Skeletal muscle satellite cell (primary cell): Measurements from ENCODE around the gene CHRNA9.

ENCODE experiments used
- H3K27me3 ChIP-seq: 2 replicates; pipeline ENCODE4 v1.7.0; 2013; ENCODE audit warnings: low read length; ENCODE audit not compliant: control insufficient read depth, insufficient read depth
- H3K36me3 ChIP-seq: 2 replicates; pipeline ENCODE4 v1.7.0; 2013; ENCODE audit warnings: mild to moderate bottlenecking, control low read depth, low read length; ENCODE audit not compliant: insufficient read depth
- H3K4me1 ChIP-seq: 2 replicates; pipeline ENCODE4 v1.7.0; 2013; ENCODE audit warnings: low read length; ENCODE audit not compliant: control insufficient read depth, insufficient read depth
- H3K4me2 ChIP-seq: 2 replicates; pipeline ENCODE4 v1.7.0; 2013; ENCODE audit warnings: mild to moderate bottlenecking, low read length
- H3K4me3 ChIP-seq: 2 replicates; pipeline ENCODE4 v1.7.0; 2013; ENCODE audit warnings: low read length
- H3K9ac ChIP-seq: 2 replicates; pipeline ENCODE4 v1.7.0; 2013; ENCODE audit warnings: mild to moderate bottlenecking, low read depth, low read length, moderate library complexity
- H3K9me3 ChIP-seq: replicated peaks from 2 replicates; pipeline ENCODE4 v1.7.0; 2013; ENCODE audit warnings: mild to moderate bottlenecking, control low read depth, low read length

Gene CHRNA9

GRCh38 chr4:40300371-40301162 lies 34.6 kb upstream of the CHRNA9 start:
- Histone ChIP-seq H3K9ac (no peak overlapping the region), H3K4me3 (no peak overlapping the region), H3K36me3 (no peaks in the 10 kb centered on the region), H3K27me3 (no peaks in the 10 kb centered on the region), H3K4me1 (peaks cover 13% of the 10 kb centered on the region), H3K4me2 (no peak overlapping the region), H3K9me3 (peaks cover 4% of the 10 kb centered on the region)

- Histone ChIP-seq H3K27me3 (no peaks in the 10 kb centered on the region), H3K4me3 (no peak overlapping the region), H3K4me1 (peaks cover 13% of the 10 kb centered on the region), H3K36me3 (no peaks in the 10 kb centered on the region), H3K9me3 (peaks cover 4% of the 10 kb centered on the region), H3K4me2 (no peak overlapping the region), H3K9ac (no peak overlapping the region)
These were observed 33.5 kb upstream of the CHRNA9 start for GRCh38 chr4:40301603-40302002.

GRCh38 chr4:40303751-40304150 lies 31.4 kb upstream of the CHRNA9 start:
- H3K9me3 ChIP-seq = peaks cover 4% of the 10 kb centered on the region
- H3K9ac ChIP-seq = no peak overlapping the region
- H3K4me2 ChIP-seq = no peak overlapping the region
- H3K27me3 ChIP-seq = no peaks in the 10 kb centered on the region
- H3K4me1 ChIP-seq = peaks cover 4% of the 10 kb centered on the region
- no peak overlapping the region for H3K4me3 ChIP-seq
- no peaks in the 10 kb centered on the region for H3K36me3 ChIP-seq

GRCh38 chr4:40305328-40306170 lies 29.6 kb upstream of the CHRNA9 start:
- Histone ChIP-seq H3K4me1 (no peaks in the 10 kb centered on the region), H3K27me3 (no peaks in the 10 kb centered on the region), H3K4me3 (no peak overlapping the region)

GRCh38 chr4:40306226-40306625 lies 28.9 kb upstream of the CHRNA9 start:
- Histone ChIP-seq H3K4me1 (no peaks in the 10 kb centered on the region), H3K4me2 (no peak overlapping the region), H3K9me3 (peaks cover 4% of the 10 kb centered on the region), H3K4me3 (no peak overlapping the region), H3K27me3 (no peaks in the 10 kb centered on the region), H3K9ac (no peak overlapping the region), H3K36me3 (no peaks in the 10 kb centered on the region)

More at GRCh38 chr4:40305328-40306170, 29.6 kb upstream of the CHRNA9 start:
- Histone ChIP-seq H3K9ac (no peak overlapping the region), H3K9me3 (peaks cover 4% of the 10 kb centered on the region), H3K4me2 (no peak overlapping the region), H3K36me3 (no peaks in the 10 kb centered on the region)

GRCh38 chr4:40306976-40307375 lies 28.2 kb upstream of the CHRNA9 start:
- Histone ChIP-seq H3K36me3 (no peaks in the 10 kb centered on the region), H3K4me3 (no peak overlapping the region), H3K9ac (no peak overlapping the region), H3K9me3 (peaks cover 4% of the 10 kb centered on the region), H3K27me3 (no peaks in the 10 kb centered on the region), H3K4me2 (no peak overlapping the region), H3K4me1 (no peaks in the 10 kb centered on the region)

GRCh38 chr4:40307627-40308497 lies 27.3 kb upstream of the CHRNA9 start:
- Histone ChIP-seq H3K9me3 (peaks cover 4% of the 10 kb centered on the region), H3K4me1 (no peaks in the 10 kb centered on the region), H3K4me3 (no peak overlapping the region), H3K9ac (no peak overlapping the region), H3K36me3 (no peaks in the 10 kb centered on the region), H3K27me3 (no peaks in the 10 kb centered on the region), H3K4me2 (no peak overlapping the region)

- H3K27me3 ChIP-seq = no peaks in the 10 kb centered on the region
- H3K4me3 ChIP-seq = no peak overlapping the region
- peaks cover 4% of the 10 kb centered on the region for H3K9me3 ChIP-seq
- no peak overlapping the region for H3K9ac ChIP-seq
- no peaks in the 10 kb centered on the region for H3K4me1 ChIP-seq
- no peaks in the 10 kb centered on the region for H3K36me3 ChIP-seq
- H3K4me2 ChIP-seq = no peak overlapping the region
These were observed 26.5 kb upstream of the CHRNA9 start for GRCh38 chr4:40308528-40309122.

- peak overlapping the region; percentile 49 for H3K4me3 ChIP-seq
- H3K36me3 ChIP-seq = no peaks in the 10 kb centered on the region
- peak overlapping the region; percentile 56 for H3K9ac ChIP-seq
- H3K9me3 ChIP-seq = peaks cover 4% of the 10 kb centered on the region
- H3K4me2 ChIP-seq = peak overlapping the region; percentile 70
- H3K27me3 ChIP-seq = no peaks in the 10 kb centered on the region
- no peaks in the 10 kb centered on the region for H3K4me1 ChIP-seq
These were observed 25.8 kb upstream of the CHRNA9 start for GRCh38 chr4:40309250-40309774.

GRCh38 chr4:40310225-40310624 lies 24.9 kb upstream of the CHRNA9 start:
- Histone ChIP-seq H3K27me3 (no peaks in the 10 kb centered on the region), H3K9ac (no peak overlapping the region), H3K4me1 (peaks cover 4% of the 10 kb centered on the region), H3K4me3 (no peak overlapping the region), H3K9me3 (no peaks in the 10 kb centered on the region), H3K4me2 (no peak overlapping the region), H3K36me3 (no peaks in the 10 kb centered on the region)
